Measurements from ENCODE around the gene XYLT1. TPM values are rescaled to one million over a fixed set of nuclear protein-coding genes. Genes with fewer than 3 reads are reported as not detected.

XYLT1 gene
- total and polyA plus RNA-seq, 3 experiments from 2014 or later, result 1.4 to 9.1 (median 6.8) TPM

DNA sequence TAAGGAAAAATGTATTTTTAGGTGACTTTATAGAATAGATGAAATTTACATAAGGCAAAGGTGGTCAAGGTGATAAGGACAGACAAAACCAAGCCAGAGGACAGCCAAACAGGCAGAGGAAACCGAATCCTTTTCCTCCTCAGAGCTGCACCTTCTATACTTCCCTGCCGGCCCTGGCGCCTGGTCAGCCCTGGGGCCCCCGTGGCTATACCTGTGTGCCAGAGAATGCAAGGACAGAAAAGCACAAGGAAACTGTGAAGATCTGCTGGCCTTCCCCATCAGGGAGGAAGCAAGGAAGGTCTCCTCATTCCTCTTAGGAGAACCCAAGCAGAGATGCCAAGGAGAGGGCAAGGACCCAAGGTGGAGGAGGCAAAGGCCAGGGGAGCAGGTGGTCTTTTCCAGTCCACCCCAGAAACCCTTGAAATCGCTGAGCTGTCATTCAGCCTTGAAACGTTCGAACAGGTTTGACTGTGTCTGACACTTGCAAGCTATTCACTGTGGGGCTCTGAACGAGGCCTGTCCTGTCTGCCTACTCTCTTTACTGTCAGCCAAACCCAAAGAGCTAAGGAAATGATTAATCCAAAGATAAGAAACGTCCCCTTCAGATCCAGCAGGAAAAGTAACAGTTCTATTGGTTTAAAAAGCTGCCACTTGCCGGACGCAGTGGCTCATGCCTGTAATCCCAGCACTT is 114.4 kb downstream of the XYLT1 start:
- Mint-ChIP-seq H3K9me3 (no peaks in the 10 kb centered on the region), H3K36me3 (peaks cover 5 to 14% (median 8%) of the 10 kb centered on the region in 3 donors), H3K4me3 (no peak overlapping the region), H3K27me3 (no peaks in the 10 kb centered on the region), H3K27ac (peak overlapping the region in 2 of 8 donors; percentile 29 to 33), H3K4me1 (peaks cover 55 to 72% (median 57%) of the 10 kb centered on the region in 3 donors)
- no peaks in the 10 kb centered on the region for H3K9me3 ChIP-seq (ENCODE audit: low read length)
- peaks cover 47% of the 10 kb centered on the region for H3K4me1 ChIP-seq (ENCODE audit: insufficient read depth, low read length)
- no peaks in the 10 kb centered on the region for H3K36me3 ChIP-seq (ENCODE audit: insufficient read depth, low read length)
- no peak for DNase-seq
- POLR2A ChIA-PET, result no interaction called here
- no peak overlapping the region for H3K4me3 ChIP-seq (ENCODE audit: low read length)
- H3K27ac ChIP-seq (ENCODE audit: low read depth, low read length), result no peak overlapping the region
- CTCF ChIA-PET, result no interaction called here
- no peaks in the 10 kb centered on the region for H3K27me3 ChIP-seq (ENCODE audit: insufficient read depth, low read length, poor library complexity, severe bottlenecking)

DNA sequence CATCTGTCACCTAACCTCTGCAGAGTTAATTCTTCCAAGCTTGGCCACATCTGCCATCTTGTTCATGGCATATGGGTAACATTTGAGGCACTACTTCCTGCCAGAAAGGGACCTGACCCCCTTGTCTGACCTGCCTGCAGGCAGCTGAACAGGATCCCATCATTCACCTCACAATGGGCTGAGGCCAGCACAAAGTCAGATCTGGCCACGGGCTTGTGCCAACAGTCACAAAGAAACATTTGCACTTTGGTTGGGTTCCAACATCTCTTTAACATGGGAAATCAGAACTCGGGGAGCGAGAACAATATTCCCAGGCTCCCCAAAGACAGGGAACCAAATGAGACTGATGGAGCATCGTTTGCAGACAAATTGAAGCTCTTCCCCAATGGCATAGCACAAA is 116.1 kb downstream of the XYLT1 start:
- Mint-ChIP-seq H3K9me3 (no peaks in the 10 kb centered on the region), H3K36me3 (peaks cover 5 to 18% (median 10%) of the 10 kb centered on the region in 3 donors), H3K27ac (peak overlapping the region in 1 of 8 donors; percentile 14), H3K4me3 (no peak overlapping the region), H3K27me3 (no peaks in the 10 kb centered on the region), H3K4me1 (peaks cover 38 to 66% (median 51%) of the 10 kb centered on the region in 3 donors)
- no peaks in the 10 kb centered on the region for H3K9me3 ChIP-seq (ENCODE audit: low read length)
- CTCF ChIA-PET, result no interaction called here
- H3K4me1 ChIP-seq (ENCODE audit: insufficient read depth, low read length), result peaks cover 32% of the 10 kb centered on the region
- no peak overlapping the region for H3K27ac ChIP-seq (ENCODE audit: low read depth, low read length)
- H3K27me3 ChIP-seq (ENCODE audit: insufficient read depth, low read length, poor library complexity, severe bottlenecking), result no peaks in the 10 kb centered on the region
- no peak for DNase-seq
- POLR2A ChIA-PET, result no interaction called here
- H3K36me3 ChIP-seq (ENCODE audit: insufficient read depth, low read length), result no peaks in the 10 kb centered on the region
- no peak overlapping the region for H3K4me3 ChIP-seq (ENCODE audit: low read length)

GRCh38 chr16:17354141-17354601 is 116.6 kb downstream of the XYLT1 start:
- H3K27ac Mint-ChIP-seq, result peak overlapping the region in 1 of 8 donors; percentile 10
- peaks cover 5 to 18% (median 10%) of the 10 kb centered on the region in 3 donors for H3K36me3 Mint-ChIP-seq
- no peaks in the 10 kb centered on the region for H3K27me3 ChIP-seq (ENCODE audit: insufficient read depth, low read length, poor library complexity, severe bottlenecking)
- no peak overlapping the region for H3K27ac ChIP-seq (ENCODE audit: low read depth, low read length)
- no peaks in the 10 kb centered on the region for H3K9me3 ChIP-seq (ENCODE audit: low read length)
- CTCF ChIA-PET, result no interaction called here
- POLR2A ChIA-PET, result no interaction called here
- peaks cover 27% of the 10 kb centered on the region for H3K4me1 ChIP-seq (ENCODE audit: insufficient read depth, low read length)
- H3K9me3 Mint-ChIP-seq, result no peaks in the 10 kb centered on the region
- H3K4me1 Mint-ChIP-seq, result peaks cover 36 to 64% (median 51%) of the 10 kb centered on the region in 3 donors
- H3K36me3 ChIP-seq (ENCODE audit: insufficient read depth, low read length), result no peaks in the 10 kb centered on the region
- no peak overlapping the region for H3K4me3 ChIP-seq (ENCODE audit: low read length)
- no peak overlapping the region for H3K4me3 Mint-ChIP-seq
- no peak for DNase-seq
- no peaks in the 10 kb centered on the region for H3K27me3 Mint-ChIP-seq

DNA sequence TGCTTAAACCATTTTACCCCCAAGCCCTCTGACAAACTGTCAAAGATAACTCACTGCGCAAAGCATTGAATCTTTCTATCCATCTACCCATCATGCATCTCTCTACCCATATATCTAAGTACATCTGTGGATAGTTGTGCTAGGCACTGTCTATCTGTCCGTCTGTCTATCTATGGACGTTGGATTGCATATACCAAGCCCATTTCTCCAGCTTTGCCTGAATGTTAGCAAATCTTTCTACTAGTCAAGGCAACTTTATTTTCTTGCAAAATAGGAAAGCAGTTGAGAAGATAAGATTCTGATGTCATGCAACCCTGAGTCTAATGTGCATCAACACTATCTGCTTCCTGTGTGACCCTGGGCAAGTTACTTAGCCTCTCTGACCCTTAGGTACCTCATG is 117.2 kb downstream of the XYLT1 start:
- Histone ChIP-seq H3K9me3 (ENCODE audit: low read length) (no peaks in the 10 kb centered on the region), H3K27me3 (ENCODE audit: insufficient read depth, low read length, poor library complexity, severe bottlenecking) (no peaks in the 10 kb centered on the region), H3K4me3 (ENCODE audit: low read length) (no peak overlapping the region), H3K4me1 (ENCODE audit: insufficient read depth, low read length) (peaks cover 23% of the 10 kb centered on the region), H3K36me3 (ENCODE audit: insufficient read depth, low read length) (no peaks in the 10 kb centered on the region), H3K27ac (ENCODE audit: low read depth, low read length) (no peak overlapping the region)
- Mint-ChIP-seq H3K27ac (peak overlapping the region in 1 of 8 donors; percentile 35), H3K4me3 (no peak overlapping the region), H3K4me1 (peaks cover 35 to 64% (median 51%) of the 10 kb centered on the region in 3 donors), H3K9me3 (no peaks in the 10 kb centered on the region), H3K27me3 (no peaks in the 10 kb centered on the region), H3K36me3 (peaks cover 2 to 20% (median 10%) of the 10 kb centered on the region in 3 donors)
- ChIA-PET POLR2A (no interaction called here), CTCF (no interaction called here)
- DNase-seq, result no peak

DNA sequence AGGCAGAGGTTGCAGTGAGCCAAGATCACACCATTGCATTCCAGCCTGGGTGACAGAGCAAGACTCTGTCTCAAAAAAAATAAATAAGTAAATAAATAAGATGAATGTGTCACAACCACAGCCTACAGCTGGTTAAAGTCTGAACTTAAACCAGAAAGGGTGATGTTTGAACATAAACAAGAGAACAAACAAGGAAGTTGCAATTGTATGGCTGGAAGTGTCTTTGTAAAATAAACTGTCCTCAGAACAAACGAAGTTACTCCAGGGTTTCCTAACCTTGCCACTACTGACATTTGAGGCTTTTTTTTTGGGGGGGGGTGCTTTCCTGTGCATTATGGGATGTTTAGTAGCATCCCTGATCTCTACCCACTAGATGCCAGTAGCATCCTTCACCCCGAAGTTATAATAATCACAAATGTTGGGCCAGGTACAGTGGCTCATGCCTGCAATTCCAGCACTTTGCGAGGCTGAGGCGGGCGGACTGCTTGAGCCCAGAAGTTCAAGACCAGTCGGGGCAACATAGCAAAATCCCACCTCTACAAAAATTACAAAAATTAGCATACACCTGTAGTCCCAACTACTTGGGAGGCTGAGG is 119.2 kb downstream of the XYLT1 start:
- Histone ChIP-seq H3K27ac (ENCODE audit: low read depth, low read length) (no peak overlapping the region), H3K9me3 (ENCODE audit: low read length) (no peaks in the 10 kb centered on the region), H3K4me1 (ENCODE audit: insufficient read depth, low read length) (peaks cover 30% of the 10 kb centered on the region), H3K36me3 (ENCODE audit: insufficient read depth, low read length) (no peaks in the 10 kb centered on the region), H3K4me3 (ENCODE audit: low read length) (no peak overlapping the region), H3K27me3 (ENCODE audit: insufficient read depth, low read length, poor library complexity, severe bottlenecking) (no peaks in the 10 kb centered on the region)
- CTCF ChIA-PET, result no interaction called here
- no peaks in the 10 kb centered on the region for H3K27me3 Mint-ChIP-seq
- peaks cover 42 to 68% (median 57%) of the 10 kb centered on the region in 3 donors for H3K4me1 Mint-ChIP-seq
- no peaks in the 10 kb centered on the region for H3K9me3 Mint-ChIP-seq
- POLR2A ChIA-PET, result no interaction called here
- peak overlapping the region in 2 of 8 donors; percentile 40 to 66 for H3K27ac Mint-ChIP-seq
- H3K36me3 Mint-ChIP-seq, result peaks cover 0 to 16% (median 10%) of the 10 kb centered on the region in 3 donors
- no peak for DNase-seq
- peak overlapping the region in 1 of 7 donors; percentile 36 for H3K4me3 Mint-ChIP-seq

DNA sequence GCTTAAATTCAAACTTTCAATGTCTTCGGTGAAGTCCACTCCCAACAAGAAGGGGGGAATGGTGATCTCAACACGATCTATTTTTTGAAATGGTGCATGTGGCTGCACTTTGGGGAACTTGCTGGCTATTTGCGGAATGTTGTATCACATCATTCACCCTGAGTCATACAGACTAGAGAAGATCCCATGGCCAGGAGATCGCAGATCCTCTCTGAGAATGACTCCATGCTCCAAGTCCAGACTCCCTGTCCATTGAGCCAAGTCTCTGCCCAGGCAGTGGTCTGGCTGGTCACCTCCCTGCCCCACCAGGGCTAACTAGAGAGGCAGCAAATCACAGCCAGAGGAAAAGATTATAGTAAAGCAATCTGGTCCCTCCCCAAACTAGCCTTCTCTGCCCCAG is 120.6 kb downstream of the XYLT1 start:
- H3K36me3 ChIP-seq (ENCODE audit: insufficient read depth, low read length), result no peaks in the 10 kb centered on the region
- CTCF ChIA-PET, result no interaction called here
- H3K9me3 ChIP-seq (ENCODE audit: low read length), result no peaks in the 10 kb centered on the region
- Mint-ChIP-seq H3K9me3 (no peaks in the 10 kb centered on the region), H3K4me1 (peaks cover 46 to 70% (median 62%) of the 10 kb centered on the region in 3 donors), H3K27me3 (no peaks in the 10 kb centered on the region), H3K4me3 (no peak overlapping the region), H3K27ac (peak overlapping the region in 2 of 8 donors; percentile 15 to 47), H3K36me3 (peaks cover 0 to 16% (median 10%) of the 10 kb centered on the region in 3 donors)
- no peak overlapping the region for H3K27ac ChIP-seq (ENCODE audit: low read depth, low read length)
- peaks cover 40% of the 10 kb centered on the region for H3K4me1 ChIP-seq (ENCODE audit: insufficient read depth, low read length)
- no peaks in the 10 kb centered on the region for H3K27me3 ChIP-seq (ENCODE audit: insufficient read depth, low read length, poor library complexity, severe bottlenecking)
- DNase-seq, result no peak
- H3K4me3 ChIP-seq (ENCODE audit: low read length), result no peak overlapping the region
- POLR2A ChIA-PET, result no interaction called here

DNA sequence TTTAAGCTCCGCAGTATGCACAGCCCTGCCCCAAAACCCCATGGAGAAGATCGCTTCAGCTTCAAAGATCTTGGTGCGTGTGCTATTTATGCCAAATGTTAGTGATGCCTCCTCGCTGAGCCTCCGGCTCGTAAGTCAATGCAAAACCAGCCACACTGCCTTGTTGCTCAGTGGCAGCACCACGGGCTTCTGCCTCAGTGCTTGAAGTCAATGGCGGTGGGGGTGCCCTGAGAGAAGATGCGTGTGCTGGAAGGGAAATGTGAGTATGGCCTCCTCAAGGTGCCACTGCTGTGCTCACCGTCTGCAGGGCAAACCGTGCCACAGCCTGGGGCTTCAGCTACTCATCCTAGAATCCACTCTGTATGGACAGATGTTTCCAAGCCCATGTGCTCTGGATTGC is 121.9 kb downstream of the XYLT1 start:
- DNase-seq, result no peak
- peaks cover 0 to 11% (median 10%) of the 10 kb centered on the region in 3 donors for H3K36me3 Mint-ChIP-seq
- H3K4me1 Mint-ChIP-seq, result peaks cover 55 to 76% (median 74%) of the 10 kb centered on the region in 3 donors
- ChIA-PET POLR2A (no interaction called here), CTCF (no interaction called here)
- H3K4me3 Mint-ChIP-seq, result peak overlapping the region in 3 of 7 donors; percentile 13 to 56 (median 36)
- Histone ChIP-seq H3K4me1 (ENCODE audit: insufficient read depth, low read length) (peaks cover 47% of the 10 kb centered on the region), H3K27ac (ENCODE audit: low read depth, low read length) (no peak overlapping the region), H3K9me3 (ENCODE audit: low read length) (no peaks in the 10 kb centered on the region), H3K4me3 (ENCODE audit: low read length) (no peak overlapping the region), H3K36me3 (ENCODE audit: insufficient read depth, low read length) (no peaks in the 10 kb centered on the region), H3K27me3 (ENCODE audit: insufficient read depth, low read length, poor library complexity, severe bottlenecking) (no peaks in the 10 kb centered on the region)
- H3K27me3 Mint-ChIP-seq, result no peaks in the 10 kb centered on the region
- H3K27ac Mint-ChIP-seq, result peak overlapping the region in 4 of 8 donors; percentile 47 to 74 (median 62)
- no peaks in the 10 kb centered on the region for H3K9me3 Mint-ChIP-seq

All from CD8-positive, alpha-beta memory T cell (primary cell).